ENCODE data around the gene ADGRB2. TPM values are rescaled to one million over a fixed set of nuclear protein-coding genes. Genes with fewer than 3 reads are reported as not detected.

Gene ADGRB2
- total RNA-seq, 2 experiments from 2014 or later: 0.39 to 0.71 TPM

DNA sequence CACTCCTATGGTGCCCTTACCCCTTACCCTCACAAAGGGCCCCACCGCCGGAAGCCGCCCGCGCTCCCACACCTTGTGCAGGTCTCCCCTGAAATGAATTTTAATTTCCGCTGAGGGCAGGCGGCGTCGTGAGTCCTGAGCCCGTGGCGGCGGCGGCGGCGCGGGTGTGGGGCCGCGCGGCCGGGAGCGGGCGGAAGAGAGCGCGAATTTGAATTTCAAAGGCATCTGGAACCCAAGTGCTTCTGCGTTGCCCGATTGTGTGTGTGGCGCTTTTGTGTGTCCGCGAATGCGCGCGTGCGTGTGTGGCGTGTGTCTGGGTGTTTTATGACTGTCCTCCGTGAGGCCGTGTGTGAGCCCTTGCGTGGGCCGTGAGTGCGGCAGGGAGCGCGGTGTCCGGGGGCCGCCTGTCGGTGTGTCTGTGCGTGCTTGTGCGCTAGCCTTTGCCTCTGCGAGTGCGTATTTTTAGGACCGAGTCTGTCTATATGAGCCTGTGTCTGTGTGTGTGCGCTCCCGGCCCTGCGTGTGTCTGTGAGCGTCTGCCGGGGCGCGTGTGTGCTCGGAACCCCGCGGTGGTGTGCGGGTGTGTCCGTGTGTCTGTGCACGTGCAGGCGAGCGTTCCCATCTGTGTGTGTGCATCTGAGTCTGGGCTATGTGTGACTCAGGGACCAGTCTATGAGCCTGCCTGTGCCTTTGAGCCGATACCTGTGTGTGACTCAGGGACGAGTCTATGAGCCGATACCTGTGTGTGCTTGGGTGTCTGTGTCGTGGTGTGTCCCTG is 7.9 kb upstream of the ADGRB2 start:
- CTCF ChIA-PET: interaction anchor here (0.7 to 1.0 kb wide), 2 partner anchors 17 to 128 kb away, joined by 3 read pairs; partner anchors contain the start of gene PEF1

DNA sequence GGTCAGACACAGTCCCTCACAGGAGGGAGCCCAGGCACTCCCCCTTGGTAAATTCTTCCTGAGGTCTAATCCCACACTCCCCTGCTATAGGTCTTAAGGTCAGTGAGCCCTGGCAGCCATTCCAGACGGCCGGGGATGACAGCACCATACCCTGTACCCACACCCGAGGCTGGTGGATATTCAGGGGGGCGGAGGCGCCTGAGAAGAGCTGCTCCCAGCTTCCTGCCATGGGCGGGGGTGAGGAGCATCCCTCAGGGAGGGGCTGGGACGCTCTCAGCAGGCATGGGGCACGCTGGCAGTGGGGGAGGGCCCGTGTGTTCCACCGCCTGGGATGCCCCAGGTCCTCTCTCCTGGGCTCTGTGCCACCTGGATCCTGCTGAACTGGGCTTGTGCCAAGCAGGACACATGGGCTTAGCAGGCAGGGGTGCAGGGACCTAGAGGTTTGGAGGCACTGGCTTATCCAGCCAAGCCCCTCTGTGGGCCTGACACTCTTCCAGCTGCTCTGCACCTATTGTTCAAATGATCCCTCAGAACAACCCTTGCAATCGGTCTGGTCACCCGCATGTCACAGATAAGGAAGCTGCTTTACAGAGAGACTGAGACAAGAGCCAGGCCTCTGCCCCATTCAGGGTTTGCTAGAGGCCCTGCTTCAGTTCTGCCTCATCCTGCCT is 5.7 kb upstream of the ADGRB2 start:
- peaks cover 49% of the 10 kb centered on the region for H3K4me1 Mint-ChIP-seq (ENCODE audit: low read depth)
- ATAC-seq (ENCODE audit: poor library complexity) (no peak), DNase-seq (no peak)
- H3K36me3 Mint-ChIP-seq (ENCODE audit: low read depth): no peaks in the 10 kb centered on the region
- Histone ChIP-seq H3K4me3 (ENCODE audit: low read length) (no peak overlapping the region), H3K9me3 (ENCODE audit: control insufficient read depth in 1 of 2, insufficient read depth in 1 of 2, low read length in 2 of 2) (no peaks in the 10 kb centered on the region), H3K27ac (ENCODE audit: low read depth in 1 of 2, low read length in 2 of 2) (no peak overlapping the region), H3K27me3 (ENCODE audit: control insufficient read depth in 1 of 2, insufficient read depth in 2 of 2, low read length in 2 of 2) (peaks cover 13 to 16% of the 10 kb centered on the region in 2 experiments), H3K36me3 (ENCODE audit: insufficient read depth, low read length) (no peaks in the 10 kb centered on the region), H3K4me1 (ENCODE audit: insufficient read depth, low read length) (peaks cover 41% of the 10 kb centered on the region)
- peaks cover 20% of the 10 kb centered on the region for H3K27me3 Mint-ChIP-seq
- intact Hi-C loops (cut with DNase I, micrococcal nuclease): no loop called here
- peak overlapping the region; percentile 32 for H3K4me3 Mint-ChIP-seq
- no peaks in the 10 kb centered on the region for H3K9me3 Mint-ChIP-seq
- H3K27ac Mint-ChIP-seq: peak overlapping the region; percentile 29
- TF ChIP-seq, protein P1, sequence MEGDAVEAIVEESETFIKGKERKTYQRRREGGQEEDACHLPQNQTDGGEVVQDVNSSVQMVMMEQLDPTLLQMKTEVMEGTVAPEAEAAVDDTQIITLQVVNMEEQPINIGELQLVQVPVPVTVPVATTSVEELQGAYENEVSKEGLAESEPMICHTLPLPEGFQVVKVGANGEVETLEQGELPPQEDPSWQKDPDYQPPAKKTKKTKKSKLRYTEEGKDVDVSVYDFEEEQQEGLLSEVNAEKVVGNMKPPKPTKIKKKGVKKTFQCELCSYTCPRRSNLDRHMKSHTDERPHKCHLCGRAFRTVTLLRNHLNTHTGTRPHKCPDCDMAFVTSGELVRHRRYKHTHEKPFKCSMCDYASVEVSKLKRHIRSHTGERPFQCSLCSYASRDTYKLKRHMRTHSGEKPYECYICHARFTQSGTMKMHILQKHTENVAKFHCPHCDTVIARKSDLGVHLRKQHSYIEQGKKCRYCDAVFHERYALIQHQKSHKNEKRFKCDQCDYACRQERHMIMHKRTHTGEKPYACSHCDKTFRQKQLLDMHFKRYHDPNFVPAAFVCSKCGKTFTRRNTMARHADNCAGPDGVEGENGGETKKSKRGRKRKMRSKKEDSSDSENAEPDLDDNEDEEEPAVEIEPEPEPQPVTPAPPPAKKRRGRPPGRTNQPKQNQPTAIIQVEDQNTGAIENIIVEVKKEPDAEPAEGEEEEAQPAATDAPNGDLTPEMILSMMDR (IDR thresholded peaks at IDR 0.05): no peak
- CTCF ChIA-PET: interaction anchor here (2.6 kb wide), 1 partner anchor 19 kb away, joined by 12 read pairs; no protein-coding TSS in a partner anchor
- POLR2A ChIA-PET: no interaction called here

More for the DNA sequence above, 7.9 kb upstream of the ADGRB2 start:
- Mint-ChIP-seq H3K4me1 (ENCODE audit: low read depth) (peaks cover 45% of the 10 kb centered on the region), H3K9me3 (no peaks in the 10 kb centered on the region), H3K27me3 (peaks cover 35% of the 10 kb centered on the region), H3K36me3 (ENCODE audit: low read depth) (no peaks in the 10 kb centered on the region), H3K27ac (peak overlapping the region; percentile 55), H3K4me3 (peak overlapping the region; percentile 90)
- peak in 12 of 14 experiments; percentile 29 to 75 (median 45) for DNase-seq
- intact Hi-C loops (cut with DNase I, micrococcal nuclease): no loop called here
- Histone ChIP-seq H3K4me1 (ENCODE audit: insufficient read depth, low read length) (peaks cover 37% of the 10 kb centered on the region), H3K4me3 (ENCODE audit: low read length) (peak overlapping the region; percentile 66), H3K9me3 (ENCODE audit: control insufficient read depth in 1 of 2, insufficient read depth in 1 of 2, low read length in 2 of 2) (no peaks in the 10 kb centered on the region), H3K27ac (ENCODE audit: low read depth in 1 of 2, low read length in 2 of 2) (no peak overlapping the region), H3K36me3 (ENCODE audit: insufficient read depth, low read length) (no peaks in the 10 kb centered on the region), H3K27me3 (ENCODE audit: control insufficient read depth in 1 of 2, insufficient read depth in 2 of 2, low read length in 2 of 2) (peaks cover 22 to 32% of the 10 kb centered on the region in 2 experiments)
- TF ChIP-seq, protein P1 (IDR thresholded peaks at IDR 0.05): no peak
- ATAC-seq (ENCODE audit: poor library complexity): peak; percentile 72
- POLR2A ChIA-PET: no interaction called here

DNA sequence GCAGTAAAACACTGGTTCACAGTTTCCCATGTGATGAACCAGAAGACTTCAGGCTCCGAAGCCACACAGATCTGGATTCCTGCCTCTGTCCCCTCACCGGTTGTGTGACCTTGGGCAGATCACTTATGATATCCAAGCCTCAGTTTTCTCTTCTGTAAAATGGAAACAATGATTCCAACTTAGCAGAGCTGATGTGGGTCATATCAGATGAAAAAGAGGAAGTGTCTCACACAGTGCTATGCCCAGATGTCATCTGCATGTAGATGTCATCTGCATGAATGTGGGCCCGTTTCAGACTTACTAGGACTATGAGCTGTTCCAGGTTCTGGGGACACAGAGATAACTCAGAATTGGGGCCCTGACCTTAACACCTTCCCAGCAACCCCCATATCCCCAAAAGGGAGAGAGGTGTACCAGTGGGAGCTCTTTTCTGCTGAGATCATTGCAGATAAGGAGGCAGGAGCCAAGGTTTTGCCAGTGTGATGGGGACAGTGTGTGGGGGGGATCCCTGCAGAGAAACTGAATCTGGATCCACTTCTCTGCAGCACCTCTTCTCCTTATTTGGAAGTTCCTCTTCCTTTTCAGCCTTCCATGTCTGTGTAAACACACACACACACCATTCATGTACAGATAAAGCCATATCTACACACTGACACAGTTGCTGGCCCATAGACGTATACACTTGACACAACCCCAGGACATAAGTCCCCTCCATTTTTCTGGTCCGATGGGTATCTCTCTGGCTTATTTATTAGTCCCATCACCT is 5.0 kb upstream of the ADGRB2 start:
- intact Hi-C loops (cut with DNase I, micrococcal nuclease): no loop called here
- Histone ChIP-seq H3K27me3 (ENCODE audit: control insufficient read depth in 1 of 2, insufficient read depth in 2 of 2, low read length in 2 of 2) (peaks cover 10 to 12% of the 10 kb centered on the region in 2 experiments), H3K4me1 (ENCODE audit: insufficient read depth, low read length) (peaks cover 47% of the 10 kb centered on the region), H3K4me3 (ENCODE audit: low read length) (no peak overlapping the region), H3K36me3 (ENCODE audit: insufficient read depth, low read length) (no peaks in the 10 kb centered on the region), H3K27ac (ENCODE audit: low read depth in 1 of 2, low read length in 2 of 2) (no peak overlapping the region), H3K9me3 (ENCODE audit: control insufficient read depth in 1 of 2, insufficient read depth in 1 of 2, low read length in 2 of 2) (no peaks in the 10 kb centered on the region)
- DNase-seq: no peak
- Mint-ChIP-seq H3K4me3 (peak overlapping the region; percentile 32), H3K27me3 (peaks cover 17% of the 10 kb centered on the region), H3K27ac (no peak overlapping the region), H3K9me3 (no peaks in the 10 kb centered on the region), H3K36me3 (ENCODE audit: low read depth) (no peaks in the 10 kb centered on the region), H3K4me1 (ENCODE audit: low read depth) (peaks cover 55% of the 10 kb centered on the region)
- no peak for ATAC-seq (ENCODE audit: poor library complexity)
- CTCF ChIA-PET: interaction anchor here (2.6 kb wide), 1 partner anchor 20 kb away, joined by 12 read pairs; no protein-coding TSS in a partner anchor
- TF ChIP-seq, protein P1 (IDR thresholded peaks at IDR 0.05): no peak
- POLR2A ChIA-PET: no interaction called here

Data from CD4-positive, alpha-beta T cell (primary cell).